HepG2 (cell line): ENCODE measurements around the gene TCFL5. TPM values are rescaled to one million over a fixed set of nuclear protein-coding genes. Genes with fewer than 3 reads are reported as not detected.

Source experiments
- ATF1 ChIP-seq: IDR thresholded peaks from 2 replicates; pipeline ENCODE4 v1.6.1; 2016; ENCODE audit warnings: mild to moderate bottlenecking, control low read depth
- CCDC6 ChIP-seq: sonication (generic); formaldehyde crosslinking; IDR thresholded peaks from 2 replicates; pipeline ENCODE4 v1.8.1; 2022; ENCODE audit warnings: mild to moderate bottlenecking, missing genetic modification reagents, moderate library complexity
- FOXK2 ChIP-seq: fragments of 450-650 bp; IDR thresholded peaks from 2 replicates; pipeline ENCODE4 v1.6.1; 2016
- HDAC2 ChIP-seq: sonication (generic); formaldehyde crosslinking; IDR thresholded peaks from 2 replicates; pipeline ENCODE4 v1.4.0; 2020; ENCODE audit warnings: missing genetic modification reagents
- JDP2 ChIP-seq: sonication (generic); formaldehyde crosslinking; IDR thresholded peaks from 2 replicates; pipeline ENCODE4 v1.8.1; 2022; ENCODE audit warnings: missing genetic modification reagents, borderline replicate concordance
- PHF21A ChIP-seq: sonication (generic); formaldehyde crosslinking; IDR thresholded peaks from 2 replicates; pipeline ENCODE4 v1.5.0; 2020; ENCODE audit warnings: mild to moderate bottlenecking, missing genetic modification reagents
- PTBP1 ChIP-seq: fragments of 200-400 bp; formaldehyde crosslinking; IDR thresholded peaks from 2 replicates; pipeline ENCODE4 v1.6.1; 2018; ENCODE audit warnings: low read length, low read depth; ENCODE audit not compliant: poor library complexity, severe bottlenecking
- ZNF121 ChIP-seq: sonication (generic); formaldehyde crosslinking; IDR thresholded peaks from 2 replicates; pipeline ENCODE4 v1.5.0; 2020; ENCODE audit warnings: mild to moderate bottlenecking, missing genetic modification reagents
- ZNF383 ChIP-seq: sonication (generic); formaldehyde crosslinking; IDR thresholded peaks from 2 replicates; pipeline ENCODE4 v1.4.0; 2020; ENCODE audit warnings: missing genetic modification reagents, mild to moderate bottlenecking, borderline replicate concordance
- ZNF564 ChIP-seq: sonication (generic); formaldehyde crosslinking; IDR thresholded peaks from 2 replicates; pipeline ENCODE4 v1.8.1; 2023; ENCODE audit warnings: mild to moderate bottlenecking, missing genetic modification reagents
- ZNF781 ChIP-seq: sonication (generic); formaldehyde crosslinking; IDR thresholded peaks from 2 replicates; pipeline ENCODE4 v1.5.1; 2020; ENCODE audit warnings: borderline replicate concordance, mild to moderate bottlenecking, missing genetic modification reagents; ENCODE audit errors: not compliant biosample characterization
- polyA plus RNA-seq, 8 experiments: library from polyadenylated mRNA; depleted of rRNA in 3 of 8; stranded (reverse) in 7 of 8; unstranded in 1 of 8; fragments of >200 nt; fragmentation: Illumina TruSeq in 4 of 8; extraction: Trizol in 4 of 8; gene quantifications; 2 replicates each; pipeline versions ENCODE4 v1.2.1 to v1.2.3, GENCODE V29; 2011 to 2016; ENCODE audit warnings: low read depth in 4 of 8, missing spikeins in 1 of 8, mixed read lengths in 1 of 8; ENCODE audit not compliant: insufficient read depth in 1 of 8
- total RNA-seq, 5 experiments: library from RNA; depleted of rRNA; stranded (reverse); fragments of >200 nt; fragmentation: Illumina TruSeq; extraction: Trizol; gene quantifications; 2 replicates each; pipeline ENCODE4 v1.2.3, GENCODE V29; 2016; ENCODE audit warnings: low read depth in 1 of 5
- TF ChIP-seq, protein P1 (sequence below): sonication (generic); formaldehyde crosslinking; IDR thresholded peaks from 2 replicates; pipeline ENCODE4 v1.4.0; 2020; ENCODE audit warnings: missing genetic modification reagents
- TF ChIP-seq, protein P2 (sequence below): sonication (generic); formaldehyde crosslinking; conservative IDR thresholded peaks from 2 replicates; pipeline ENCODE4 v1.8.0; 2022; ENCODE audit warnings: mild to moderate bottlenecking, moderate library complexity, missing genetic modification reagents
- TF ChIP-seq, protein P3 (sequence below): sonication (generic); formaldehyde crosslinking; IDR thresholded peaks from 2 replicates; pipeline ENCODE4 v1.4.0; 2020; ENCODE audit warnings: missing genetic modification reagents
- TF ChIP-seq, protein P4 (sequence below): sonication (generic); formaldehyde crosslinking; IDR thresholded peaks from 2 replicates; pipeline ENCODE4 v1.5.0; 2020; ENCODE audit warnings: missing genetic modification reagents, mild to moderate bottlenecking, borderline replicate concordance
- TF ChIP-seq, protein P5 (sequence below): fragments of 450-650 bp; IDR thresholded peaks from 2 replicates; pipeline ENCODE4 v1.6.1; 2016
- TF ChIP-seq, protein P6 (sequence below): sonication (generic); formaldehyde crosslinking; IDR thresholded peaks from 2 replicates; pipeline ENCODE4 v1.4.0; 2020; ENCODE audit warnings: mild to moderate bottlenecking, missing genetic modification reagents
- TF ChIP-seq, protein P7 (sequence below): sonication (generic); formaldehyde crosslinking; IDR thresholded peaks from 2 replicates; pipeline ENCODE4; 2020; ENCODE audit warnings: missing genetic modification reagents, mild to moderate bottlenecking, borderline replicate concordance

Gene TCFL5
- total and polyA plus RNA-seq, 2 of the 13 experiments (the other 11 are each of a cell fraction or from before 2014, with no cell fraction given), result 14.8 to 20.0 TPM

DNA sequence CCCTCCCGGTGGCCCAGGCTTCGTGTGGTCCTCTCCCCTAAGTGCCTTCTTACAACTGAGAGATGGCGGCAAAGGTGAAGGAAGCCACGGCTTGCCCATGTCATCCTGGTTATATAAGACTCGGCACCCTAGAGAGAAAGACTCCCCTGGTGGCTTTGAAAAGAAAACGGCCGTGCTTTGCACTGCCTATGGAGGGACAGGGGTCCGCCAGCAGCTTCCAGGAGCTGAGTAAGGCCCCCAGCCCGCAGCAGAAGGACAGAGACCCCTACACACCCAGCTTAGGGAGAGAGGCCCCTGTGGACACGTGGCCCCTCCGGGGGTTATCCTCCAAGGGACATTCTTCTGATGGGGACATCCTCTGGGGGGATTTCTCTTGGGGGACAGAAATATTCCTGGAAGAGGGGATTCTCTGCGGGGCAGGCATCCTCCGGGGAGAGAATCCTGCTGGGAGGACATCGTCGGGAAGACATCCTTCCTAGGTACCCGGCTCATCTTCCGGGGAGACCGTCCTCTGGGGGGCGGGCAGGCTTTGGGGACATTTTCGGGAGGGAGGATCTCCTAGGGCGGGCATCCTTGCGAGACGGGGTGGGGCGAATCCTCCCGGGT lies 57.5 kb downstream of the TCFL5 start (continued):
- TF ChIP-seq HDAC2 (no peak), ZNF781 (CRISPR knock-in tag) (peak; percentile 46), CCDC6 (CRISPR knock-in tag) (no peak), ATF1 (CRISPR knock-in tag) (no peak), ZNF383 (CRISPR knock-in tag) (no peak), ZNF121 (CRISPR knock-in tag) (no peak), FOXK2 (no peak), JDP2 (no peak), ZNF564 (CRISPR knock-in tag) (no peak), PHF21A (no peak), PTBP1 (no peak)
- TF ChIP-seq, protein P1, sequence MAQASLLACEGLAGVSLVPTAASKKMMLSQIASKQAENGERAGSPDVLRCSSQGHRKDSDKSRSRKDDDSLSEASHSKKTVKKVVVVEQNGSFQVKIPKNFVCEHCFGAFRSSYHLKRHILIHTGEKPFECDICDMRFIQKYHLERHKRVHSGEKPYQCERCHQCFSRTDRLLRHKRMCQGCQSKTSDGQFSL (CRISPR knock-in tag), result no peak
- TF ChIP-seq, protein P2, sequence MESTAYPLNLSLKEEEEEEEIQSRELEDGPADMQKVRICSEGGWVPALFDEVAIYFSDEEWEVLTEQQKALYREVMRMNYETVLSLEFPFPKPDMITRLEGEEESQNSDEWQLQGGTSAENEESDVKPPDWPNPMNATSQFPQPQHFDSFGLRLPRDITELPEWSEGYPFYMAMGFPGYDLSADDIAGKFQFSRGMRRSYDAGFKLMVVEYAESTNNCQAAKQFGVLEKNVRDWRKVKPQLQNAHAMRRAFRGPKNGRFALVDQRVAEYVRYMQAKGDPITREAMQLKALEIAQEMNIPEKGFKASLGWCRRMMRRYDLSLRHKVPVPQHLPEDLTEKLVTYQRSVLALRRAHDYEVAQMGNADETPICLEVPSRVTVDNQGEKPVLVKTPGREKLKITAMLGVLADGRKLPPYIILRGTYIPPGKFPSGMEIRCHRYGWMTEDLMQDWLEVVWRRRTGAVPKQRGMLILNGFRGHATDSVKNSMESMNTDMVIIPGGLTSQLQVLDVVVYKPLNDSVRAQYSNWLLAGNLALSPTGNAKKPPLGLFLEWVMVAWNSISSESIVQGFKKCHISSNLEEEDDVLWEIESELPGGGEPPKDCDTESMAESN, result no peak
- TF ChIP-seq, protein P3, sequence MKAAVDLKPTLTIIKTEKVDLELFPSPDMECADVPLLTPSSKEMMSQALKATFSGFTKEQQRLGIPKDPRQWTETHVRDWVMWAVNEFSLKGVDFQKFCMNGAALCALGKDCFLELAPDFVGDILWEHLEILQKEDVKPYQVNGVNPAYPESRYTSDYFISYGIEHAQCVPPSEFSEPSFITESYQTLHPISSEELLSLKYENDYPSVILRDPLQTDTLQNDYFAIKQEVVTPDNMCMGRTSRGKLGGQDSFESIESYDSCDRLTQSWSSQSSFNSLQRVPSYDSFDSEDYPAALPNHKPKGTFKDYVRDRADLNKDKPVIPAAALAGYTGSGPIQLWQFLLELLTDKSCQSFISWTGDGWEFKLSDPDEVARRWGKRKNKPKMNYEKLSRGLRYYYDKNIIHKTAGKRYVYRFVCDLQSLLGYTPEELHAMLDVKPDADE (CRISPR knock-in tag), result no peak
- TF ChIP-seq, protein P4, sequence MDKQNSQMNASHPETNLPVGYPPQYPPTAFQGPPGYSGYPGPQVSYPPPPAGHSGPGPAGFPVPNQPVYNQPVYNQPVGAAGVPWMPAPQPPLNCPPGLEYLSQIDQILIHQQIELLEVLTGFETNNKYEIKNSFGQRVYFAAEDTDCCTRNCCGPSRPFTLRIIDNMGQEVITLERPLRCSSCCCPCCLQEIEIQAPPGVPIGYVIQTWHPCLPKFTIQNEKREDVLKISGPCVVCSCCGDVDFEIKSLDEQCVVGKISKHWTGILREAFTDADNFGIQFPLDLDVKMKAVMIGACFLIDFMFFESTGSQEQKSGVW (CRISPR knock-in tag), result no peak
- TF ChIP-seq, protein P5, sequence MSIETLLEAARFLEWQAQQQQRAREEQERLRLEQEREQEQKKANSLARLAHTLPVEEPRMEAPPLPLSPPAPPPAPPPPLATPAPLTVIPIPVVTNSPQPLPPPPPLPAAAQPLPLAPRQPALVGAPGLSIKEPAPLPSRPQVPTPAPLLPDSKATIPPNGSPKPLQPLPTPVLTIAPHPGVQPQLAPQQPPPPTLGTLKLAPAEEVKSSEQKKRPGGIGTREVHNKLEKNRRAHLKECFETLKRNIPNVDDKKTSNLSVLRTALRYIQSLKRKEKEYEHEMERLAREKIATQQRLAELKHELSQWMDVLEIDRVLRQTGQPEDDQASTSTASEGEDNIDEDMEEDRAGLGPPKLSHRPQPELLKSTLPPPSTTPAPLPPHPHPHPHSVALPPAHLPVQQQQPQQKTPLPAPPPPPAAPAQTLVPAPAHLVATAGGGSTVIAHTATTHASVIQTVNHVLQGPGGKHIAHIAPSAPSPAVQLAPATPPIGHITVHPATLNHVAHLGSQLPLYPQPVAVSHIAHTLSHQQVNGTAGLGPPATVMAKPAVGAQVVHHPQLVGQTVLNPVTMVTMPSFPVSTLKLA, result no peak
- TF ChIP-seq, protein P6, sequence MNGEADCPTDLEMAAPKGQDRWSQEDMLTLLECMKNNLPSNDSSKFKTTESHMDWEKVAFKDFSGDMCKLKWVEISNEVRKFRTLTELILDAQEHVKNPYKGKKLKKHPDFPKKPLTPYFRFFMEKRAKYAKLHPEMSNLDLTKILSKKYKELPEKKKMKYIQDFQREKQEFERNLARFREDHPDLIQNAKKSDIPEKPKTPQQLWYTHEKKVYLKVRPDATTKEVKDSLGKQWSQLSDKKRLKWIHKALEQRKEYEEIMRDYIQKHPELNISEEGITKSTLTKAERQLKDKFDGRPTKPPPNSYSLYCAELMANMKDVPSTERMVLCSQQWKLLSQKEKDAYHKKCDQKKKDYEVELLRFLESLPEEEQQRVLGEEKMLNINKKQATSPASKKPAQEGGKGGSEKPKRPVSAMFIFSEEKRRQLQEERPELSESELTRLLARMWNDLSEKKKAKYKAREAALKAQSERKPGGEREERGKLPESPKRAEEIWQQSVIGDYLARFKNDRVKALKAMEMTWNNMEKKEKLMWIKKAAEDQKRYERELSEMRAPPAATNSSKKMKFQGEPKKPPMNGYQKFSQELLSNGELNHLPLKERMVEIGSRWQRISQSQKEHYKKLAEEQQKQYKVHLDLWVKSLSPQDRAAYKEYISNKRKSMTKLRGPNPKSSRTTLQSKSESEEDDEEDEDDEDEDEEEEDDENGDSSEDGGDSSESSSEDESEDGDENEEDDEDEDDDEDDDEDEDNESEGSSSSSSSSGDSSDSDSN (CRISPR knock-in tag), result peak; percentile 1; the same call in 1 of the 2 replicates
- TF ChIP-seq, protein P7, sequence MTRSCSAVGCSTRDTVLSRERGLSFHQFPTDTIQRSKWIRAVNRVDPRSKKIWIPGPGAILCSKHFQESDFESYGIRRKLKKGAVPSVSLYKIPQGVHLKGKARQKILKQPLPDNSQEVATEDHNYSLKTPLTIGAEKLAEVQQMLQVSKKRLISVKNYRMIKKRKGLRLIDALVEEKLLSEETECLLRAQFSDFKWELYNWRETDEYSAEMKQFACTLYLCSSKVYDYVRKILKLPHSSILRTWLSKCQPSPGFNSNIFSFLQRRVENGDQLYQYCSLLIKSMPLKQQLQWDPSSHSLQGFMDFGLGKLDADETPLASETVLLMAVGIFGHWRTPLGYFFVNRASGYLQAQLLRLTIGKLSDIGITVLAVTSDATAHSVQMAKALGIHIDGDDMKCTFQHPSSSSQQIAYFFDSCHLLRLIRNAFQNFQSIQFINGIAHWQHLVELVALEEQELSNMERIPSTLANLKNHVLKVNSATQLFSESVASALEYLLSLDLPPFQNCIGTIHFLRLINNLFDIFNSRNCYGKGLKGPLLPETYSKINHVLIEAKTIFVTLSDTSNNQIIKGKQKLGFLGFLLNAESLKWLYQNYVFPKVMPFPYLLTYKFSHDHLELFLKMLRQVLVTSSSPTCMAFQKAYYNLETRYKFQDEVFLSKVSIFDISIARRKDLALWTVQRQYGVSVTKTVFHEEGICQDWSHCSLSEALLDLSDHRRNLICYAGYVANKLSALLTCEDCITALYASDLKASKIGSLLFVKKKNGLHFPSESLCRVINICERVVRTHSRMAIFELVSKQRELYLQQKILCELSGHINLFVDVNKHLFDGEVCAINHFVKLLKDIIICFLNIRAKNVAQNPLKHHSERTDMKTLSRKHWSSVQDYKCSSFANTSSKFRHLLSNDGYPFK (CRISPR knock-in tag), result no peak
